IPS-18a (cell line): ENCODE measurements around the gene ZDHHC4.

Source experiments
- H3K27ac ChIP-seq: one replicate; pipeline ENCODE4 v1.5.1; 2013; ENCODE audit warnings: low read length
- H3K27me3 ChIP-seq: one replicate; pipeline ENCODE4 v1.6.1; 2013; ENCODE audit warnings: mild to moderate bottlenecking, low read length; ENCODE audit not compliant: control insufficient read depth, insufficient read depth
- H3K36me3 ChIP-seq: one replicate; pipeline ENCODE4 v1.6.1; 2013; ENCODE audit warnings: low read depth, low read length; ENCODE audit not compliant: control insufficient read depth
- H3K4me1 ChIP-seq: one replicate; pipeline ENCODE4 v1.6.1; 2013; ENCODE audit warnings: low read depth, low read length; ENCODE audit not compliant: control insufficient read depth
- H3K4me3 ChIP-seq: one replicate; pipeline ENCODE4 v1.5.1; 2013; ENCODE audit warnings: low read length
- H3K9ac ChIP-seq: one replicate; pipeline ENCODE4 v1.6.1; 2013; ENCODE audit warnings: mild to moderate bottlenecking, low read length, moderate library complexity
- H3K9me3 ChIP-seq: one replicate; pipeline ENCODE4 v1.6.1; 2013; ENCODE audit warnings: low read depth, low read length; ENCODE audit not compliant: control insufficient read depth

Gene ZDHHC4

DNA sequence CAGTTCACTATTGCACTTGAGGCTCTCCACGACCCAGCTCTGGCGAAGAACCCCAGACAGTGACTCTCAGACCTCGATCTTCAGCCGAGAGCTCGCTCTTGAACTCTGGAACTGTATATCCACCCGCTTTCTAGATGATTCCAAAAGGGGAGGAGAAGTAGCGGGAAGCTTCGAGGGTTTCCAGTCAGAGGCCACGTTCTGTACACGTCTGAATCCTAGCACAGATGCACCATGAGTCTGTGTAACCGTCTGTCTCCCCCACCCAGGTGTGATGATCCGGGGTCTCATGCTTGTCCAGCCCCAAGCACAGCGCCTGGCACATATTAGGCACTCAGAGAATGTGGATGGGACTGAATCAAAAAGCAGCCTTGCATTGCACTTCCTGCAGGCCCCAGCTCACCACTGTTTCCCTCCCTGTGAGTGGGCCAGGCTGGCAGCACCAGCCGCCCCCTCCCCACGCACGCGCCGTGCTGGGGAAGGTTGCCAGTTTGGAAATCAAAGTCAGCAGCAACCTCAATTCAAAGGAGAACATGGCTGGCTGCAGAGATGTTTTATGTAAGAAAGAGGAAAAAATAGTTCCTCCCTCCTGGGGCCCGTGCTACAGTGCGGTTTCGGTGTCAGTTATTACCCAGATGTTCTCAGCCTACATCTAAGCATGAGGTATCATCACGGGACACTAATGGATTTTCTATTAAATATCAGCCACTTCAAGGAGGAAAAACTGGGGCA lies 31.7 kb upstream of the ZDHHC4 start:
- Histone ChIP-seq H3K9ac (no peak overlapping the region), H3K36me3 (no peaks in the 10 kb centered on the region), H3K4me3 (no peak overlapping the region), H3K9me3 (no peaks in the 10 kb centered on the region), H3K4me1 (no peaks in the 10 kb centered on the region), H3K27me3 (no peaks in the 10 kb centered on the region), H3K27ac (no peak overlapping the region)

DNA sequence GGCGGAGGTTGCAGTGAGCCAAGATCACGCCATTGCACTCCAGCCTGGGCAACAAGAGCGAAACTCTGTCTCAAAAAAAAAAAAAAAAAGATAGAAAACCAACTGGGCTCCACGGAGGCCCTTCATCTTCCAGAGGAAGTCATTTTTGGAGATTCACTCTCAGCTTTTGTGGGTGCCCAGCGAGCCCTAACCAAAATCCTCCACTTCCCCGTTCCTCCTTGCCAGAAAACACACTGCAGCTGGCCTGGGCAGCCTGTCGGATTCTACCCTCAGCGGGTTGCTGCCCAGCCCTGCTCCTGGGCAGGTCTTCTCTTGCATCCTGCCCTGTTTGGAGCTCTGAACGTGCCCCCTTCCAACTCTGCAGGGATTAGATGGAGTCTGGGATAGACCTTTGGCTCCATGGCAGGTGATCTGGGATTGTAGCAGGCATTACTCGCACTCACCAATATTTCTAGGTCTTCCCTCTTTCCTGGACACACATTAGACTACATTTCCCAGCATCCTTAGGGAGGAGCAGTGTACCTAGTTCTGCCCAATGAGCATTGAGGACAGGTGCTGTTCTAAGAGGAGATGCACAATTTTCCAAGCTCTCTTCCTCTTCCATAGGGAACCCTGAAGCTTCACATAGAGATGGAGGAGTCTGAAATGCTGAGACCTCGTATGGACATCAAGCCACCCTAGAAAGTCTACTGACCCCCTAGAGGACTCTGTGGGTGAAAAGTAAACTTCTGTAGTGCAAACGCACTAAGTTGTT lies 30.6 kb upstream of the ZDHHC4 start:
- Histone ChIP-seq H3K27ac (no peak overlapping the region), H3K4me3 (no peak overlapping the region), H3K27me3 (no peaks in the 10 kb centered on the region), H3K9me3 (no peaks in the 10 kb centered on the region), H3K9ac (no peak overlapping the region), H3K36me3 (no peaks in the 10 kb centered on the region), H3K4me1 (no peaks in the 10 kb centered on the region)

DNA sequence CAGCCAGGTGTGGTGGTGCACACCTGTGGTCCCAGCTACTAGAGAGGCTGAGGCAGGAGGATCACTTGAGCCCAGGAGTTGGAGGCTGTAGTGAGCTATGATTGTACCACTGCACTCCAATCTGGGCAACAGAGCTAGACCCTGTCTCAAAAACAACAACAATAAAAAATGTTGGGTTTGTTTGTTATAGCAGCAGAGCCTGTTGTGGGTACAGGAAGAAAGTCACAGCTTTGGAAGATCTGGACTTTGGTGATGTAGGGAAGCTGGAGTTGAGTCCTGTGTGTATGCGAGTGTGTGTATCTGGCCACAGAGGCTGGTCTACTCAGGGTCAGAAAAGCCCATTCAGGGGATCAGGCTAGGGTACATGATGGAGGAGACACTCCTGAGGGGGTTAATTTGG lies 29.9 kb upstream of the ZDHHC4 start:
- H3K27ac ChIP-seq = no peak overlapping the region
- no peaks in the 10 kb centered on the region for H3K4me1 ChIP-seq
- no peak overlapping the region for H3K4me3 ChIP-seq
- no peaks in the 10 kb centered on the region for H3K9me3 ChIP-seq
- no peaks in the 10 kb centered on the region for H3K36me3 ChIP-seq
- no peaks in the 10 kb centered on the region for H3K27me3 ChIP-seq
- no peak overlapping the region for H3K9ac ChIP-seq

DNA sequence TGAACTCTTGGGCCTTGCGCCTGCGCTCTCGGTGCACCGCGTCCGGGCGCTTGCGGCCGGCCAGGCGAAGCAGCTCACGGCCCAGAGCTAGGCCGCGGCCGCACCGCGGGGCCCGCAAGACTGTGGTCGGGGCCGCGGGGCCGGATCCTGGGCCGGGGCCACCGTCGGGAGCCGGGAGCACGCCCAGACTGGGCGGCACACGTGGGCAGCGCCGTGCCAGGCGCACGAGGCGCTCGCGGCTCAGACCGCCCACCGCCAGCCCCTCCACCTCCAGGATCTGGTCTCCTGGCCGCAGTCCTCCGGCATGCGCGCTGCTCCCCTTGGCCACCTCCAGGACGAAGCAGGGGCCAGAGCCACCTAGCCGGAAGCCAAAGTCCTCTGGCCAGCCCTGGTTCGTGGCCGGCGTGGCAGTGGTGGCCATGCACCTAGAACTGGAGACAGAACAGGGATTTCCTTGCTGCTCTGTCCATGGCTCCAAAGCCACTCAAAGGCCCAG lies 26.2 kb upstream of the ZDHHC4 start, which contains the start of gene GRID2IP:
Gene GRID2IP, minus strand, starts transcription at position 446 of the 496 bp plus-strand sequence. Its CDS starts 25 bp downstream, at position 421.
- H3K27ac ChIP-seq = no peak within 1 kb of the TSS
- no peak within 1 kb of the TSS for H3K9ac ChIP-seq
- no peak within 1 kb of the TSS for H3K4me3 ChIP-seq
- no peaks in the 10 kb centered on the region for H3K4me1 ChIP-seq
- H3K36me3 ChIP-seq = no peaks in the 10 kb centered on the region
- H3K27me3 ChIP-seq = no peaks in the 10 kb centered on the region
- no peaks in the 10 kb centered on the region for H3K9me3 ChIP-seq

DNA sequence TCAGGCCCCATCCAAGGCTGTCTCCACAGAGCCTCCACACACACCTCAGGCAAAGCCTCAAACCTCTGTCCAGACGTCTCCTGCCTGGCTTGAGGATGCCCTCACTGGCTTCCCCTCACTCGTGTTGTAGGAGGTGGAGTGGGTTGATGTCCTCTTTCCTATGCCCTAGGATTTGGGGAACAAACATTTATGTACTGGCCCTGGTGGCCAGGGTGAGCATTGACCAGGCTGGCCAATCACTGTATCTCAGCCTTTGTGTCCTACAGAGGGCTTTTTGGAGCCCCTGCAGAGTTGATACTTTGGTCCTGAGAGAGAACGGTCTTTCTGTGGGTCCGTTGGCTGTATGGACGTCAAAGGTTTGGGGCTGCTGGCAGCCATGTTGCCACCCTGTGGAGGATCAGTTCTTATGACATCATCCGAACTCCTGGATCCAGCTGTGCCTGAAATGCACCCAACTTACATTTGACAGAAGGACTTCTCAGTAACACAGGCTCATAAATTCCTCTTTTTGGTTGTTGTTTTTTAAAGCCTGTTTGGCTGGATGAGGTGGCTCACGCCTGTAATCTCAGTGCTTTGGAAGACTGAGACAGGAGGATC lies 23.7 kb upstream of the ZDHHC4 start:
- Histone ChIP-seq H3K4me1 (no peaks in the 10 kb centered on the region), H3K9ac (no peak overlapping the region), H3K27me3 (no peaks in the 10 kb centered on the region)

DNA sequence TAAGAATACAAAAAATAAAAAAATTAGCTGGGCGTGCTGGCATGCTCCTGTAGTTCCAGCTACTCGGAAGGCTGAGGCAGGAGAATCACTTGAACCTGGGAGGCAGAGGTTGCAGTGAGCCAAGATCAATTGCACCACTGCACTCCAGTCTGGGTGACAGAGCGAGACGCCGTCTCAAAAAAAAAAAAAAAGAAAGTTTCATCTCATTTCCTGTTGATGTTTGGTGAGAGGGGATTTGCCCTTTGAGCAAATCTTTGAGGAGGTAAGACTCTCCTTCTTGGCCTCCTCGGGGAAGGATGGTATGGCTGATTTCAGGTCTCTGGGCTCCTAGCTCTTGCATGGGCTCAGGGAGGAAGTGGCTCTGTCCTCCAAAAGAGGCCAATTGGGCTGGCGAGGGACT lies 22.4 kb upstream of the ZDHHC4 start:
- Histone ChIP-seq H3K4me3 (no peak overlapping the region), H3K27me3 (no peaks in the 10 kb centered on the region), H3K27ac (no peak overlapping the region), H3K9ac (no peak overlapping the region), H3K4me1 (no peaks in the 10 kb centered on the region), H3K36me3 (no peaks in the 10 kb centered on the region), H3K9me3 (no peaks in the 10 kb centered on the region)

More for the DNA sequence above, 23.7 kb upstream of the ZDHHC4 start:
- H3K4me3 ChIP-seq = no peak overlapping the region
- H3K9me3 ChIP-seq = no peaks in the 10 kb centered on the region
- no peaks in the 10 kb centered on the region for H3K36me3 ChIP-seq
- H3K27ac ChIP-seq = no peak overlapping the region

DNA sequence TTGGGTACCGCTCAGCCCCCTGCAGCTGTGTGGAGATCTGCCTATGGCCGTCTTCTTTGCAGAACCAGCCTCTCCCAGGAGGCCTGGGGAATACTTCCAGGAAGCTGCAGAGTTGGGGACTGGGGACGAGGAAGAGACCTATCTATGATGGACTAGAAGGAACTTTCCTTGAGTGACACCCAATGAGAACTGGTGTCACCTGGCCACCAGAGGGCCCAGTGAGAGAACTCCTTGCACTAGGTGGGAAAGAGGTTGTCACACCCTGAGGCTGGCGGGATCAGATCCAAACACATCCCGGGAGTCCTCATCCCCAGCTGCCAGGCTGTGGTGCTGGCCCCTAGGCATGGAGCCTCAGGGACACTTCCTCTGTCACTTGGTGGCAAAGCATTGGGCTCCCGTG lies 21.1 kb upstream of the ZDHHC4 start:
- H3K36me3 ChIP-seq = no peaks in the 10 kb centered on the region
- H3K9me3 ChIP-seq = no peaks in the 10 kb centered on the region
- H3K9ac ChIP-seq = no peak overlapping the region
- no peaks in the 10 kb centered on the region for H3K27me3 ChIP-seq
- H3K4me3 ChIP-seq = no peak overlapping the region
- no peaks in the 10 kb centered on the region for H3K4me1 ChIP-seq
- no peak overlapping the region for H3K27ac ChIP-seq

DNA sequence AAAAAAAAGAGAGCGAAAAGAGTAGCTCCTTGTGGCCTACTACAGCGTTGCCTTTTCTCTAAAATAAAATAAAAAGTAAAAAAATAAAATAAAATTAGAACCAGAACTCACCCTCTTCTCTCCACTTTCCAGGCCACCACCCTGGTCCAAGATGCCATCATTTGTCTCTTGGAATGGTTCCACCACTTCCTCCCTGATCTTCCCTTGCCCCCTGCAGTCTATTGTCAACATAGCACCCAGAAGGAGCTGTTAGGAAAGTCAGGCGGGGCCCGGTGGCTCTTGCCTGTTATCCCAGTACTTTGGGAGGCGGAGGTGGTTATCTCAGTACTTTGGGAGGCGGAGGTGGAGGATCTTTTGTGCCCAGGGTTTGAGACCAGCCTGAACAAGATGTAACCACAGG lies 18.4 kb upstream of the ZDHHC4 start:
- Histone ChIP-seq H3K4me1 (no peaks in the 10 kb centered on the region), H3K4me3 (no peak overlapping the region), H3K9me3 (no peaks in the 10 kb centered on the region), H3K9ac (no peak overlapping the region), H3K27me3 (no peaks in the 10 kb centered on the region), H3K27ac (no peak overlapping the region), H3K36me3 (no peaks in the 10 kb centered on the region)

DNA sequence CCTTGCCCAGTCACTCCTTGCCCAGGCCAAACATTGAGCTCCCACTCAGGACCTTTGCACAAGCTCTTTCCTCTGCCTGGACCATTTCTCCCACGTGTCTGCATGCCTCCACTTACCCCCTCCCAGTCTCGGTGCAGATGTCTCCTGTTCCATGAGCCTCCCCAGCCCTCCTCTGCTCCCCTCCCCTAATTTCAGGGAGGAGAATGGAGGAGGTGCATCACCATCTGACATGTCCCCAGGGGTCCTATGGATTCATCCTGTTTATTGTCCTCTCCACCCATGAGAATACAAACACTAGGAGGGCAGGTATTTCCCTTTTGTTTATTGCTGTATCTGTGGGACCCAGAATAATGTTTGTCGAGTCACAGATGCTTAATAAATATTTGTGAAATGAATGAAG lies 17.4 kb upstream of the ZDHHC4 start:
- Histone ChIP-seq H3K36me3 (no peaks in the 10 kb centered on the region), H3K9me3 (no peaks in the 10 kb centered on the region), H3K4me3 (no peak overlapping the region), H3K27me3 (no peaks in the 10 kb centered on the region), H3K4me1 (no peaks in the 10 kb centered on the region), H3K27ac (no peak overlapping the region), H3K9ac (no peak overlapping the region)

DNA sequence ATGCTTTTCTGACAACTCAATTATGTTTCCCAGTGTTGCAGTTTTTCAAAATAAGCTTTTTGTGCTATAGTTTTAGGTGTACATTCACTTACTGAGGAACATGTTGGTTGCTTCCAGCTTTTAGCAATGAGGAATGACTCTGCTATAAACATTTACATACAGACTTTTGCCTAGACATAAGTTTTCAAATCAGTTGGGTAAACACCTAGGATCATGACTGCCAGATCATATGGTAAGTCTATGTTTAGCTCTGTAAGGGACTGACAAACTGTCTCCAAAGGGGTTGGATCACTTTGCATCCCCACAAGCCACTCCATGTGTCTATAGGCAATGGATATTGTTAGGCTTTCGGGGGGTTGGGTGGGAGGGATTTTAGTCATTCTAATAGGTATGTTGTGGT lies 15.1 kb upstream of the ZDHHC4 start:
- no peaks in the 10 kb centered on the region for H3K4me1 ChIP-seq
- H3K36me3 ChIP-seq = no peaks in the 10 kb centered on the region
- H3K27ac ChIP-seq = no peak overlapping the region
- H3K4me3 ChIP-seq = no peak overlapping the region
- H3K9ac ChIP-seq = no peak overlapping the region
- H3K9me3 ChIP-seq = no peaks in the 10 kb centered on the region
- no peaks in the 10 kb centered on the region for H3K27me3 ChIP-seq

DNA sequence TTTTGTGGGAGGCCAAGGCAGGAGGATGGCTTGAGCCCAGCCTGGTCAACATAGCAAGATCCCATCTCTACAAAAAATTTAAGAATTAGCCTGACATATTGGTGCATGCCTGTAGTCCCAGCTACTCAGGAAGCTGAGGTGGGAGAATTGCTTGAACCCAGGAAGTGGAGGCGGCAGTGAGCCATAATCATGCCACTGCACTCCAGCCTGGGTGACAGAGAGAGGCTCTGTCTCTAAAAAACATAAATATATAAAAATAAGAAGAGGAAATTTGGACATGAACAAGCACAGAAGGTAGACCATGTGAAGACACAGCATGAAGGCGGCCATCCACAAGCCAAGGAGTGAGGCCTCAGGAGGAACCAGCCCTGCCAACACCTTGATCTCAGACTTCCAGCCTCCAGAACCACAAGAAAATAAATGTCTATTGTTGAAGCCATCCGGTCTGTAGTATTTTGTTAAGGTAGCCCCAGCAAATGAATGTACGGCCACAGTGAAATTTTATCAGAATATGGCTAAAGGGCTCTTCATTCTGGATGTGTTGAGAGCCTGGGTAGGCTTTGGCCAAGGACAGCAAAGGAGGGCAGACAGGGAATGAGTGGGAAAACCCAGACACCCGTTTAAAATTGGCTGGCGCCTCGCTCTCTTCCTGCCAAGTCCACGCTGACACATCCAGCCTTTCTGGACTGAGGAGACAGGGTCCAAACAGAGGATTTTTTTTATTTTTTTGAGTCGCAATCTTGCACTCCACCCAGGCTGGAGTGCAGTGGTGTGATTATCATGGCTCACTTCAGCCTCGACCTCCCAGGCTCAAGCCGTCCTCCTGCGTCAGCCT lies 13.1 kb upstream of the ZDHHC4 start:
- Histone ChIP-seq H3K9ac (no peak overlapping the region), H3K4me3 (no peak overlapping the region), H3K4me1 (no peaks in the 10 kb centered on the region), H3K9me3 (no peaks in the 10 kb centered on the region), H3K27ac (no peak overlapping the region), H3K36me3 (no peaks in the 10 kb centered on the region), H3K27me3 (no peaks in the 10 kb centered on the region)
